Brain microvascular endothelial cell (primary cell): Measurements from ENCODE around the gene FLT3.

Experiments
- DNase-seq: peaks from one replicate; pipeline ENCODE4 v3.0.0-alpha.2; 2020
- H3K27ac ChIP-seq: fragments of 250-450 bp; sonication (Bioruptor Pico); 2 replicates; pipeline ENCODE4 v1.5.1; 2020; ENCODE audit warnings: mild to moderate bottlenecking, moderate library complexity
- H3K27me3 ChIP-seq: fragments of 250-450 bp; sonication (Bioruptor Pico); replicated peaks from 2 replicates; pipeline ENCODE4 v1.5.1; 2020; ENCODE audit warnings: mild to moderate bottlenecking
- H3K36me3 ChIP-seq: fragments of 250-450 bp; sonication (Bioruptor Pico); replicated peaks from 2 replicates; pipeline ENCODE4 v1.5.1; 2020; ENCODE audit warnings: mild to moderate bottlenecking
- H3K4me3 ChIP-seq: 2 replicates; pipeline ENCODE4 v1.5.1; 2011; ENCODE audit warnings: low read depth, mild to moderate bottlenecking, control low read depth, low read length, moderate library complexity
- in situ Hi-C: cut with HindIII; loops from 2 replicates; pipeline ENCODE4 v1.10.0; 2017; ENCODE audit warnings: low sequenced_read_pairs, low pct_ligation_motif_present
- TF ChIP-seq, protein P1 (sequence below): IDR thresholded peaks from 2 replicates; pipeline ENCODE4 v1.5.1; 2011; ENCODE audit warnings: low read depth, mild to moderate bottlenecking, moderate library complexity, low read length, control low read depth, inconsistent platforms; ENCODE audit errors: missing control alignments

FLT3 gene

GRCh38 chr13:27961227-27962085 lies 138.9 kb downstream of the FLT3 start:
- TF ChIP-seq, protein P1, sequence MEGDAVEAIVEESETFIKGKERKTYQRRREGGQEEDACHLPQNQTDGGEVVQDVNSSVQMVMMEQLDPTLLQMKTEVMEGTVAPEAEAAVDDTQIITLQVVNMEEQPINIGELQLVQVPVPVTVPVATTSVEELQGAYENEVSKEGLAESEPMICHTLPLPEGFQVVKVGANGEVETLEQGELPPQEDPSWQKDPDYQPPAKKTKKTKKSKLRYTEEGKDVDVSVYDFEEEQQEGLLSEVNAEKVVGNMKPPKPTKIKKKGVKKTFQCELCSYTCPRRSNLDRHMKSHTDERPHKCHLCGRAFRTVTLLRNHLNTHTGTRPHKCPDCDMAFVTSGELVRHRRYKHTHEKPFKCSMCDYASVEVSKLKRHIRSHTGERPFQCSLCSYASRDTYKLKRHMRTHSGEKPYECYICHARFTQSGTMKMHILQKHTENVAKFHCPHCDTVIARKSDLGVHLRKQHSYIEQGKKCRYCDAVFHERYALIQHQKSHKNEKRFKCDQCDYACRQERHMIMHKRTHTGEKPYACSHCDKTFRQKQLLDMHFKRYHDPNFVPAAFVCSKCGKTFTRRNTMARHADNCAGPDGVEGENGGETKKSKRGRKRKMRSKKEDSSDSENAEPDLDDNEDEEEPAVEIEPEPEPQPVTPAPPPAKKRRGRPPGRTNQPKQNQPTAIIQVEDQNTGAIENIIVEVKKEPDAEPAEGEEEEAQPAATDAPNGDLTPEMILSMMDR, result no peak
- Histone ChIP-seq H3K4me3 (no peak overlapping the region), H3K27me3 (peaks cover 89% of the 10 kb centered on the region), H3K27ac (no peak overlapping the region), H3K36me3 (no peaks in the 10 kb centered on the region)
- no peak for DNase-seq
- in situ Hi-C loops, result no loop called here

GRCh38 chr13:27960362-27961226 lies 139.8 kb downstream of the FLT3 start:
- peaks cover 87% of the 10 kb centered on the region for H3K27me3 ChIP-seq
- TF ChIP-seq, protein P1, result peak; percentile 45
- no peak overlapping the region for H3K27ac ChIP-seq
- in situ Hi-C loops, result no loop called here
- no peak overlapping the region for H3K4me3 ChIP-seq
- DNase-seq, result peak; percentile 34
- H3K36me3 ChIP-seq, result no peaks in the 10 kb centered on the region

GRCh38 chr13:27959976-27960361 lies 140.4 kb downstream of the FLT3 start:
- Histone ChIP-seq H3K27me3 (peaks cover 85% of the 10 kb centered on the region), H3K4me3 (no peak overlapping the region), H3K27ac (no peak overlapping the region), H3K36me3 (no peaks in the 10 kb centered on the region)
- in situ Hi-C loops, result no loop called here
- TF ChIP-seq, protein P1, result no peak
- no peak for DNase-seq

GRCh38 chr13:27956576-27957300 lies 143.6 kb downstream of the FLT3 start:
- H3K36me3 ChIP-seq, result no peaks in the 10 kb centered on the region
- H3K27me3 ChIP-seq, result peaks cover 82% of the 10 kb centered on the region
- in situ Hi-C loops, result no loop called here
- DNase-seq, result no peak
- H3K27ac ChIP-seq, result no peak overlapping the region
- no peak overlapping the region for H3K4me3 ChIP-seq
- TF ChIP-seq, protein P1, result no peak

- Histone ChIP-seq H3K4me3 (no peak overlapping the region), H3K36me3 (no peaks in the 10 kb centered on the region), H3K27ac (no peak overlapping the region), H3K27me3 (peaks cover 66% of the 10 kb centered on the region)
- no peak for DNase-seq
- in situ Hi-C loops, result no loop called here
- TF ChIP-seq, protein P1, result no peak
These were observed 145.3 kb downstream of the FLT3 start for GRCh38 chr13:27955014-27955591.
